Immature natural killer cell (primary cell): ENCODE results near the gene SIN3A. TPM values are rescaled to one million over a fixed set of nuclear protein-coding genes. Genes with fewer than 3 reads are reported as not detected.

Experiments
- DNase-seq, 3 donors: peaks; one replicate each; pipeline ENCODE4 v3.0.0; 2022; ENCODE audit warnings: mixed read lengths in 1 of 3
- H3K27ac Mint-ChIP-seq, 6 donors: one replicate each; pipeline ENCODE4 v1.8.0; 2020; ENCODE audit warnings: mixed read lengths in 6 of 6, mild to moderate bottlenecking in 5 of 6, inconsistent platforms in 4 of 6, moderate library complexity in 3 of 6
- H3K27me3 Mint-ChIP-seq, 3 donors: one replicate each; pipeline ENCODE4 v1.8.0; 2020 to 2021; ENCODE audit warnings: low read depth in 3 of 3, mild to moderate bottlenecking in 3 of 3, mixed read lengths in 3 of 3, moderate library complexity in 3 of 3, inconsistent platforms in 1 of 3
- H3K36me3 Mint-ChIP-seq, 3 donors: one replicate each; pipeline ENCODE4 v1.8.0; 2020; ENCODE audit warnings: mixed read lengths in 3 of 3, inconsistent platforms in 2 of 3, mild to moderate bottlenecking in 2 of 3
- H3K4me1 Mint-ChIP-seq, 2 donors: one replicate each; pipeline ENCODE4 v1.8.0; 2020; ENCODE audit warnings: inconsistent platforms in 2 of 2, mild to moderate bottlenecking in 2 of 2, mixed read lengths in 2 of 2, moderate library complexity in 1 of 2
- H3K4me3 Mint-ChIP-seq, 5 donors: one replicate each; pipeline ENCODE4 v1.8.0; 2020; ENCODE audit warnings: mild to moderate bottlenecking in 5 of 5, mixed read lengths in 5 of 5, inconsistent platforms in 3 of 5, moderate library complexity in 3 of 5
- H3K9me3 Mint-ChIP-seq, 6 donors: one replicate each; pipeline ENCODE4 v1.8.0; 2020; ENCODE audit warnings: mild to moderate bottlenecking in 6 of 6, mixed read lengths in 6 of 6, inconsistent platforms in 4 of 6, moderate library complexity in 3 of 6
- polyA plus RNA-seq, 3 donors: library from polyadenylated mRNA; unstranded; fragments of 300-500 nt; fragmentation: Illumina TruSeq; gene quantifications; one replicate each; pipeline ENCODE4 v1.2.3, GENCODE V29; 2021

The SIN3A gene
- polyA plus RNA-seq, 3 donors from 2014 or later = 8.6 to 21.2 (median 10.3) TPM

GRCh38 chr15:75325922-75326321, 125.6 kb downstream of the SIN3A start:
- Mint-ChIP-seq H3K4me1 (no peaks in the 10 kb centered on the region), H3K4me3 (no peak overlapping the region), H3K27ac (no peak overlapping the region), H3K9me3 (no peaks in the 10 kb centered on the region), H3K27me3 (peaks cover 0 to 5% (median 1%) of the 10 kb centered on the region in 3 donors), H3K36me3 (no peaks in the 10 kb centered on the region)
- no peak for DNase-seq

GRCh38 chr15:75321711-75322110, 129.8 kb downstream of the SIN3A start:
- Mint-ChIP-seq H3K4me3 (no peak overlapping the region), H3K27ac (peak overlapping the region in 1 of 6 donors; percentile 33)

More at GRCh38 chr15:75321711-75322110, 129.8 kb downstream of the SIN3A start:
- H3K27me3 Mint-ChIP-seq = peaks cover 0 to 3% (median 3%) of the 10 kb centered on the region in 3 donors
- DNase-seq = no peak
- no peaks in the 10 kb centered on the region for H3K4me1 Mint-ChIP-seq
- H3K9me3 Mint-ChIP-seq = no peaks in the 10 kb centered on the region
- peaks cover 0 to 3% (median 0%) of the 10 kb centered on the region in 3 donors for H3K36me3 Mint-ChIP-seq

Other genes with a start within 250 kb of the SIN3A start
- gene C15orf39, start 249.8 kb downstream of the SIN3A start, polyA plus RNA-seq = 10 to 100 TPM in 1 of 3 donors, 1 to 10 TPM in 2; 3.8 to 14.0 (median 4.7) TPM
- not detected for gene GOLGA6C, start 193.4 kb downstream of the SIN3A start, polyA plus RNA-seq
- gene GOLGA6D, start 168.9 kb downstream of the SIN3A start, polyA plus RNA-seq = not detected
- gene COMMD4, start 115.6 kb downstream of the SIN3A start, polyA plus RNA-seq = 100 to 1,000 TPM in 1 of 3 donors, 10 to 100 TPM in 2; 83.4 to 103 (median 94.4) TPM
- 10 to 100 TPM; 20.7 to 23.8 (median 22.4) TPM for gene NEIL1, start 104.7 kb downstream of the SIN3A start, polyA plus RNA-seq
- gene MAN2C1, start 83.1 kb downstream of the SIN3A start, polyA plus RNA-seq = 10 to 100 TPM; 25.6 to 50.8 (median 30.1) TPM
- gene PTPN9, start 127.6 kb upstream of the SIN3A start, polyA plus RNA-seq = 10 to 100 TPM; 22.6 to 34.6 (median 31.2) TPM
- gene SNUPN, start 174.0 kb upstream of the SIN3A start, polyA plus RNA-seq = 10 to 100 TPM; 21.2 to 46.0 (median 31.5) TPM
- 100 to 1,000 TPM; 193 to 238 (median 221) TPM for gene IMP3, start 188.5 kb upstream of the SIN3A start, polyA plus RNA-seq
- gene SNX33, start 196.2 kb upstream of the SIN3A start, polyA plus RNA-seq = 1 to 10 TPM in 1 of 3 donors, under 1 TPM in 2; 0.43 to 1.3 (median 0.51) TPM